ENCODE results near the gene TTC9B.
"Not testable (repeated sequence)": the region's sequence is repeated elsewhere in the genome, so short reads cannot be mapped to it uniquely, and the experiment has no call there.

TTC9B gene

GRCh38 chr19:40213251-40213829 lies 4.8 kb downstream of the TTC9B start:
- no peak for DNase-seq

GRCh38 chr19:40210889-40211288 lies 7.3 kb downstream of the TTC9B start:
- DNase-seq: no peak

GRCh38 chr19:40208602-40209001 lies 9.6 kb downstream of the TTC9B start:
- no peak for DNase-seq

- DNase-seq: no peak
Measured at GRCh38 chr19:40205760-40206159, 12.4 kb downstream of the TTC9B start.

GRCh38 chr19:40204381-40204780 lies 13.8 kb downstream of the TTC9B start:
- DNase-seq: no peak

GRCh38 chr19:40200341-40201099 lies 17.7 kb downstream of the TTC9B start:
- no peak for DNase-seq

GRCh38 chr19:40198272-40198990 lies 19.8 kb downstream of the TTC9B start:
- DNase-seq: no peak

GRCh38 chr19:40193587-40193849 lies 24.7 kb downstream of the TTC9B start:
- DNase-seq: no peak

- no peak for DNase-seq
Measured at GRCh38 chr19:40192758-40193586, 25.2 kb downstream of the TTC9B start.

- DNase-seq: no peak
Measured at GRCh38 chr19:40191836-40192646, 26.1 kb downstream of the TTC9B start.

- peak; percentile 62 for DNase-seq
Measured at GRCh38 chr19:40190891-40191835, 27.0 kb downstream of the TTC9B start, which contains the start of gene MAP3K10. MAP3K10 (plus strand) TSS chr19:40191426; CDS start chr19:40192032, 606 bp downstream.

- DNase-seq: no peak
Measured at GRCh38 chr19:40184273-40184672, 33.9 kb downstream of the TTC9B start.

GRCh38 chr19:40178756-40179155 lies 39.4 kb downstream of the TTC9B start:
- no peak for DNase-seq

- no peak for DNase-seq
Measured at GRCh38 chr19:40177286-40178070, 40.7 kb downstream of the TTC9B start.

GRCh38 chr19:40175820-40176219 lies 42.4 kb downstream of the TTC9B start:
- no peak for DNase-seq

GRCh38 chr19:40174092-40174491 lies 44.1 kb downstream of the TTC9B start:
- no peak for DNase-seq

GRCh38 chr19:40171293-40171692 lies 46.9 kb downstream of the TTC9B start:
- DNase-seq: not testable (repeated sequence)

- DNase-seq: not testable (repeated sequence)
Measured at GRCh38 chr19:40170303-40170989, 47.7 kb downstream of the TTC9B start.

- DNase-seq: not testable (repeated sequence)
Measured at GRCh38 chr19:40169482-40170302, 48.5 kb downstream of the TTC9B start.

Measured in kidney glomerular epithelial cell (primary cell).